Panc1 (cell line): Measurements from ENCODE around the gene IFNE. TPM values are rescaled to one million over a fixed set of nuclear protein-coding genes. Genes with fewer than 3 reads are reported as not detected.
A peak's percentile ranks its signal among the peaks of the same experiment; 100 is the strongest.

ENCODE experiments used
- ATAC-seq: fragments of 200-7000 bp; cut with Tn5 transposase; 2 replicates; pipeline ENCODE4 v1.9.1; 2020; ENCODE audit warnings: mild to moderate bottlenecking, moderate library complexity
- BruUV-seq: library from RNA; stranded (reverse); fragments of 400-500 nt; replicated peaks from 2 replicates; lab custom pipeline; 2021; lab: Mats Ljungman, UMichigan
- CTCF ChIA-PET: fragments of 300-600 bp; sonication (Branson Sonifier 250); formaldehyde crosslinking; loops from one replicate; lab custom pipeline; 2022; ENCODE audit warnings: antibody characterized with exemption; lab: Charles Lee
- POLR2A ChIA-PET: fragments of 300-600 bp; sonication (Branson Sonifier 250); formaldehyde crosslinking; loops from one replicate; lab custom pipeline; 2022; ENCODE audit warnings: antibody characterized with exemption; lab: Charles Lee
- DNase-seq: peaks from one replicate; pipeline ENCODE4 v3.0.0-alpha.2; 2010; ENCODE audit warnings: low read depth, low spot score
- H3K27ac ChIP-seq: 2 replicates; pipeline ENCODE4 v1.5.1; 2011; ENCODE audit warnings: mild to moderate bottlenecking, low read length, inconsistent platforms
- H3K27me3 ChIP-seq: fragments of 200-500 bp; sonication (Bioruptor generic); 2 replicates; pipeline ENCODE4 v1.6.0; 2014; ENCODE audit warnings: low read length, inconsistent platforms; ENCODE audit not compliant: control insufficient read depth, insufficient read depth
- H3K36me3 ChIP-seq: fragments of 200-500 bp; sonication (Bioruptor generic); 2 replicates; pipeline ENCODE4 v1.5.1; 2014; ENCODE audit warnings: inconsistent platforms, mild to moderate bottlenecking, low read length, moderate library complexity; ENCODE audit not compliant: control insufficient read depth, insufficient read depth
- H3K4me1 ChIP-seq: 2 replicates; pipeline ENCODE4 v1.5.1; 2011; ENCODE audit warnings: inconsistent platforms, mild to moderate bottlenecking, low read length, moderate library complexity; ENCODE audit not compliant: control insufficient read depth, insufficient read depth
- H3K4me3 ChIP-seq, 2 experiments: 2 replicates each; pipeline ENCODE4 v1.5.1; 2011 to 2012; ENCODE audit warnings: low read depth in 2 of 2, low read length in 2 of 2, mild to moderate bottlenecking in 2 of 2, inconsistent platforms in 1 of 2, moderate library complexity in 1 of 2
- H3K9me3 ChIP-seq: fragments of 200-500 bp; sonication (Bioruptor generic); 2 replicates; pipeline ENCODE4 v1.5.1; 2014; ENCODE audit warnings: low read depth, mild to moderate bottlenecking, inconsistent platforms, low read length, moderate library complexity; ENCODE audit not compliant: control insufficient read depth, insufficient read depth
- CTCF ChIP-seq: fragments of 450-650 bp; IDR thresholded peaks from 2 replicates; pipeline ENCODE4 v1.5.1; 2017; ENCODE audit warnings: mild to moderate bottlenecking
- POLR2AphosphoS5 ChIP-seq: IDR thresholded peaks from 2 replicates; pipeline ENCODE4 v1.6.1; 2012; ENCODE audit warnings: mild to moderate bottlenecking, low read depth, low read length, moderate library complexity
- REST ChIP-seq, 2 experiments: IDR thresholded peaks; 2 replicates each; pipeline ENCODE4 v1.6.1; 2011 to 2012; ENCODE audit warnings: low read depth in 2 of 2, control low read depth in 1 of 2, low read length in 1 of 2, mild to moderate bottlenecking in 1 of 2, moderate library complexity in 1 of 2; ENCODE audit not compliant: insufficient read depth in 1 of 2
- SIN3A ChIP-seq: IDR thresholded peaks from 2 replicates; pipeline ENCODE4 v1.6.1; 2012; ENCODE audit warnings: low read depth, mild to moderate bottlenecking, low read length, moderate library complexity, borderline replicate concordance; ENCODE audit not compliant: insufficient read depth
- TCF7L2 ChIP-seq: IDR thresholded peaks from 2 replicates; pipeline ENCODE4 v1.6.1; 2011; ENCODE audit warnings: mild to moderate bottlenecking, low read depth, low read length, inconsistent platforms
- in situ Hi-C: cut with HindIII; loops from 2 replicates; pipeline ENCODE4 v1.10.0; 2016; ENCODE audit warnings: low sequenced_read_pairs, low pct_unique_long_range_greater_than_20kb
- intact Hi-C: fragments of 100-400 bp; cut with micrococcal nuclease; formaldehyde crosslinking; loops from one replicate; pipeline ENCODE4 v1.10.0; 2022; ENCODE audit not compliant: unreplicated experiment
- microRNA-seq: library from miRNA; unstranded; fragments of <30 nt; microRNA quantifications from one replicate; pipeline ENCODE4 v1.1.0, GENCODE V29; 2020; ENCODE audit not compliant: unreplicated experiment
- total RNA-seq: library from RNA; stranded (reverse); gene quantifications from one replicate; pipeline ENCODE4 v1.2.1, GENCODE V29; 2021; ENCODE audit not compliant: unreplicated experiment

The IFNE gene
- total RNA-seq, 1 experiment from 2014 or later, result 0.44 TPM

DNA sequence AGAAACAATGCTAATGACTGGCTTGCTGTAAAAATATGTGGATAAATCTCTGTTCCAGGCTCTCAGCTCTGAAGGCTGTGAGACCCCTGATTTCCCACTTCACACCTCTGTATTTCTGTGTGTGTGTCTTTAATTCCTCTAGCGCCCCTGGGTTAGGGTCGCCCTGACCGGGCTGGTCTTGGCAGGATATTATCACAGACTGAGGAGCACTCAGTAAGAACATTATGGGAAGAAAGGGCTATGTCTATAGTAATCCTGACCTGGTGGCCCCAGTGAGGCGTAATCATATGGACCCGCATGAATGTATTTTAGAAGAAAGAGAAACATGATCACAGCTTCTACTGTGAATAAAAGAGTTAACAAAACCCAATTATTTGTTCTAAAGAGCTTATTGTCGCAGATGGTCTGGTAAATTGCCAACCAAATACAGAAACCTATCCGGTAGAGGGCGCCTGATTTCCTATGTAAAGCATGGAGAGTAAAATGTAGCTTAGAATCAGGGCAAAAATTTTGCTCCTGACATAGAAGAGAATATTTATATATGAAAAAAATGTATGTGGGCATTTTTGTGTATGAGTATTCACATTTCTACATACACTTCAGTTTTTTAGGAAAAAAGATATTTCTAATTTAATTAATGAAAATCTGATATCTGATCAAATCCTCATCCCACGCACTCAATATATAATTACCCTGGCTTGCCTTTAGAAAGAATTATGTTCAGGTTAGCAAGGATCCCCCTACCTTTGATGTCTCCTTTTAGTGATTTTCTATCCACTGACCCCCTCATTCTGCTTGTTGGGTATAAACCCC is 47.7 kb downstream of the IFNE start:
- no peak overlapping the region for H3K4me3 ChIP-seq
- ChIA-PET CTCF (interaction anchor here (0.6 kb wide), 1 partner anchor 1110 kb away, joined by 3 read pairs; no protein-coding TSS in a partner anchor), POLR2A (interaction anchor here (0.6 kb wide), 1 partner anchor 1680 kb away, joined by 8 read pairs; no protein-coding TSS in a partner anchor)
- TF ChIP-seq POLR2AphosphoS5 (no peak), CTCF (peak; percentile 32; the same call in 1 of the 2 replicates)
- H3K9me3 ChIP-seq, result no peaks in the 10 kb centered on the region
- in situ Hi-C loops (no loop called here), intact Hi-C loops (no loop called here)
- no TSS peak for BruUV-seq
- no peaks in the 10 kb centered on the region for H3K36me3 ChIP-seq
- ATAC-seq (no peak), DNase-seq (no peak)
- H3K27me3 ChIP-seq, result no peaks in the 10 kb centered on the region
- H3K4me1 ChIP-seq, result no peaks in the 10 kb centered on the region
- no peak overlapping the region for H3K27ac ChIP-seq

DNA sequence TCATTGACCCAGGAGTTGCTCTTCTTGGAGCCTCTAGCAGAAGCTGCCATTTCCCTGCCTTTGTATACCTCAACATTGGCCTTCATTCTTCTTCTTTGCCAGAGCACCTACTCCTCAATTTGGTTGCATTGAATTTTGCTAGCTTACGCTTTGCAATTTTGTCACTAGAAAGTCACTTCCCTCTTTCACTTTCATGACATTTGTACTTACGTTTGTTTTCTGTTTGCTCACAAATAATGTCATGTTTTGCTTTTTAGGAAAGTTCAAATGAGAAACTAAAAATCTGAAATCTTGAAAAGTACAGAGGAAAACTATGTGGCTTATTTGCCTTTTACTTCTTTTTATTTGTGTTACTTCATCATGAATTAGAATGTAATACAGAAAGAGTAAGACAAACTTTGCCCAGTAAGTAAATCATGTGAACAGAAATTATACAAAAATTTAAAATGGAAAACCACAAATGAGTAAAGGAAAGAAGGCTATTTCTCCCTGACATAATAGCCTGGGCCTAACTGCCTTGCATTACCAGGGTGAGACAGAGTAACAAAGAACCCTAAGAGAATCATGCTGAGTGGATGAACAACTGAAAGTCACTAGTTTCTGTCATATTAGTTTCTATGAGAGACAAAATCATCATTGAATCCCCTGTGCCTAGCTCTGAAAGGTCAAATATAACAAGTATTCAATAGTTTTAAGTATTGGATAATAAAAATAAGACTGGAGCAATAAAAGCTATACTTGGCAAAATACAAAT is 49.3 kb downstream of the IFNE start:
- no peaks in the 10 kb centered on the region for H3K27me3 ChIP-seq

More for the DNA sequence above, 49.3 kb downstream of the IFNE start:
- no peak for ATAC-seq
- H3K36me3 ChIP-seq, result no peaks in the 10 kb centered on the region
- intact Hi-C loops, result no loop called here
- ChIA-PET POLR2A (no interaction called here), CTCF (no interaction called here)
- BruUV-seq, result no TSS peak
- no peak overlapping the region for H3K4me3 ChIP-seq
- H3K27ac ChIP-seq, result no peak overlapping the region
- in situ Hi-C loops, result no loop called here
- no peaks in the 10 kb centered on the region for H3K4me1 ChIP-seq
- TF ChIP-seq REST (IDR thresholded peaks at IDR 0.05; ENCODE audit: insufficient read depth in 1 of 2, low read depth in 2 of 2, low read length in 1 of 2) (no peak), CTCF (no peak), SIN3A (no peak), TCF7L2 (no peak), POLR2AphosphoS5 (no peak)
- H3K9me3 ChIP-seq, result no peaks in the 10 kb centered on the region
- DNase-seq, result no peak

Small RNAs within 50 kb of the gene (microRNA-seq; reads per million reads assigned to microRNA genes)
- gene MIR31, result 8,247 reads per million, percentile 95 among the genes with 10 or more reads in this experiment

Other genes starting within 250 kb of the IFNE start
- not detected for gene IFNA14, start 242.3 kb downstream of the IFNE start, total RNA-seq
- not detected for gene IFNA5, start 177.0 kb downstream of the IFNE start, total RNA-seq
- gene KLHL9, start 146.9 kb downstream of the IFNE start, total RNA-seq, result 7.4 TPM
- gene IFNA6, start 131.4 kb downstream of the IFNE start, total RNA-seq, result not detected
- not detected for gene IFNA13, start 114.3 kb downstream of the IFNE start, total RNA-seq
- gene IFNA2, start 96.9 kb downstream of the IFNE start, total RNA-seq, result not detected
- not detected for gene IFNA8, start 73.2 kb downstream of the IFNE start, total RNA-seq
- gene IFNA1, start 41.9 kb downstream of the IFNE start, total RNA-seq, result not detected